HEK293 (cell line): ENCODE measurements around the gene HLA-DOB.

Source experiments
- CTCF ChIA-PET: fragments of 350-600 bp; formaldehyde crosslinking; extraction: SDS; loops from one replicate; lab custom pipeline; 2021; ENCODE audit warnings: antibody characterized with exemption; lab: Yijun Ruan, JAX
- POLR2A ChIA-PET: fragments of 300-600 bp; formaldehyde crosslinking; extraction: SDS; loops from one replicate; lab custom pipeline; 2020; ENCODE audit warnings: antibody characterized with exemption, inconsistent platforms; lab: Yijun Ruan, JAX
- H3K27ac ChIP-seq: fragments of 200-500 bp; sonication (Bioruptor generic); 2 replicates; pipeline ENCODE4 v1.5.1; 2014; ENCODE audit warnings: low read depth, low read length, control low read depth, inconsistent platforms; ENCODE audit errors: extremely low read depth
- H3K36me3 ChIP-seq, 2 experiments: fragments of 200-500 bp in 1 of 2; sonication (Bioruptor generic) in 1 of 2; 1 replicate in 1 of 2; 2 replicates in 1 of 2; pipeline ENCODE4 v1.5.1; 2014 to 2017; ENCODE audit warnings: inconsistent platforms in 2 of 2, low read length in 2 of 2; ENCODE audit not compliant: control insufficient read depth in 2 of 2, insufficient read depth in 1 of 2
- H3K4me1 ChIP-seq: fragments of 200-500 bp; sonication (Bioruptor generic); 2 replicates; pipeline ENCODE4 v1.5.1; 2014; ENCODE audit warnings: mild to moderate bottlenecking, low read length, inconsistent platforms; ENCODE audit not compliant: control insufficient read depth, insufficient read depth
- H3K4me3 ChIP-seq: 2 replicates; pipeline ENCODE4 v1.5.1; 2011; ENCODE audit warnings: low read depth, mild to moderate bottlenecking, control low read depth, low read length, moderate library complexity
- H3K9me3 ChIP-seq: fragments of 200-500 bp; sonication (Bioruptor generic); 2 replicates; pipeline ENCODE4 v1.5.1; 2014; ENCODE audit warnings: low read depth, low read length, inconsistent platforms; ENCODE audit not compliant: control insufficient read depth, insufficient read depth
- EGR2 ChIP-seq: fragments of 450-650 bp; formaldehyde crosslinking; IDR thresholded peaks from 2 replicates; pipeline ENCODE4 v1.5.1; 2016; ENCODE audit warnings: low read depth, missing biosample characterization, missing genetic modification characterization
- KLF16 ChIP-seq: fragments of 450-650 bp; formaldehyde crosslinking; IDR thresholded peaks from 2 replicates; pipeline ENCODE4 v1.5.1; 2017; ENCODE audit warnings: missing biosample characterization, missing genetic modification characterization
- SALL2 ChIP-seq: fragments of 450-650 bp; formaldehyde crosslinking; IDR thresholded peaks from 2 replicates; pipeline ENCODE4 v1.5.0; 2017; ENCODE audit warnings: missing biosample characterization, mild to moderate bottlenecking, missing genetic modification characterization, borderline replicate concordance
- ZBTB6 ChIP-seq: fragments of 450-650 bp; formaldehyde crosslinking; IDR thresholded peaks from 2 replicates; pipeline ENCODE4 v1.5.1; 2017; ENCODE audit warnings: missing biosample characterization, missing genetic modification characterization
- ZBTB8A ChIP-seq: fragments of 450-650 bp; formaldehyde crosslinking; IDR thresholded peaks from 2 replicates; pipeline ENCODE4 v1.5.1; 2016; ENCODE audit warnings: missing biosample characterization, missing genetic modification characterization
- ZFHX2 ChIP-seq: fragments of 450-650 bp; formaldehyde crosslinking; conservative IDR thresholded peaks from 2 replicates; pipeline ENCODE4 v1.5.1; 2016; ENCODE audit warnings: missing biosample characterization, missing genetic modification characterization
- ZNF16 ChIP-seq: fragments of 450-650 bp; formaldehyde crosslinking; IDR thresholded peaks from 2 replicates; pipeline ENCODE4 v1.5.1; 2016; ENCODE audit warnings: low read depth, missing biosample characterization, missing genetic modification characterization
- ZNF335 ChIP-seq: fragments of 450-650 bp; formaldehyde crosslinking; conservative IDR thresholded peaks from 2 replicates; pipeline ENCODE4 v1.5.1; 2016; ENCODE audit warnings: missing biosample characterization, missing genetic modification characterization
- ZNF548 ChIP-seq: fragments of 450-650 bp; formaldehyde crosslinking; IDR thresholded peaks from 2 replicates; pipeline ENCODE4 v1.5.1; 2016; ENCODE audit warnings: missing biosample characterization, missing genetic modification characterization
- ZNF558 ChIP-seq: fragments of 450-650 bp; formaldehyde crosslinking; IDR thresholded peaks from 2 replicates; pipeline ENCODE4 v1.5.1; 2016; ENCODE audit warnings: missing biosample characterization, missing genetic modification characterization
- ZNF561 ChIP-seq: fragments of 450-650 bp; IDR thresholded peaks from 2 replicates; pipeline ENCODE4 v1.5.1; 2018; ENCODE audit warnings: missing biosample characterization, missing genetic modification characterization, borderline replicate concordance
- ZNF571 ChIP-seq: fragments of 450-650 bp; formaldehyde crosslinking; IDR thresholded peaks from 2 replicates; pipeline ENCODE4 v1.5.0; 2017; ENCODE audit warnings: missing biosample characterization, missing genetic modification characterization
- ZNF660 ChIP-seq: fragments of 450-650 bp; IDR thresholded peaks from 2 replicates; pipeline ENCODE4 v1.5.1; 2018; ENCODE audit warnings: missing biosample characterization, mild to moderate bottlenecking, missing genetic modification characterization
- ZXDB ChIP-seq: fragments of 450-650 bp; formaldehyde crosslinking; IDR thresholded peaks from 2 replicates; pipeline ENCODE4 v1.5.1; 2016; ENCODE audit warnings: missing biosample characterization, missing genetic modification characterization
- TF ChIP-seq, protein P1 (sequence below): fragments of 450-650 bp; formaldehyde crosslinking; IDR thresholded peaks from 2 replicates; pipeline ENCODE4 v1.5.1; 2016; ENCODE audit warnings: missing biosample characterization, missing genetic modification characterization
- TF ChIP-seq, protein P2 (sequence below): fragments of 450-650 bp; formaldehyde crosslinking; IDR thresholded peaks from 2 replicates; pipeline ENCODE4 v1.5.1; 2016; ENCODE audit warnings: missing biosample characterization, missing genetic modification characterization
- TF ChIP-seq, protein P3 (sequence below): fragments of 450-650 bp; formaldehyde crosslinking; IDR thresholded peaks from 2 replicates; pipeline ENCODE4 v1.5.1; 2016; ENCODE audit warnings: missing biosample characterization, missing genetic modification characterization
- TF ChIP-seq, protein P4 (sequence below): fragments of 450-650 bp; formaldehyde crosslinking; IDR thresholded peaks from 2 replicates; pipeline ENCODE4 v1.5.1; 2016; ENCODE audit warnings: missing biosample characterization, missing genetic modification characterization, low read depth

HLA-DOB gene

GRCh38 chr6:32858194-32858593 lies 41.4 kb upstream of the HLA-DOB start:
- H3K27ac ChIP-seq: no peak overlapping the region
- H3K9me3 ChIP-seq: no peaks in the 10 kb centered on the region
- H3K36me3 ChIP-seq: no peaks in the 10 kb centered on the region
- H3K4me1 ChIP-seq: no peaks in the 10 kb centered on the region
- TF ChIP-seq KLF16 (no peak), ZNF561 (tag by site-specific recombination) (no peak), ZNF548 (tag by site-specific recombination) (no peak), ZNF571 (tag by site-specific recombination) (no peak), ZXDB (tag by site-specific recombination) (no peak)
- ChIA-PET CTCF (interaction anchor here (0.8 to 9.5 kb wide), 10 partner anchors 12 to 96 kb away, joined by 3 to 153 read pairs (median 5); partner anchors contain the start of genes PSMB8 and TAP2), POLR2A (interaction anchor here (1.1 kb wide), 1 partner anchor 10 kb away, joined by 3 read pairs; no protein-coding TSS in a partner anchor)
- H3K4me3 ChIP-seq: no peak overlapping the region

DNA sequence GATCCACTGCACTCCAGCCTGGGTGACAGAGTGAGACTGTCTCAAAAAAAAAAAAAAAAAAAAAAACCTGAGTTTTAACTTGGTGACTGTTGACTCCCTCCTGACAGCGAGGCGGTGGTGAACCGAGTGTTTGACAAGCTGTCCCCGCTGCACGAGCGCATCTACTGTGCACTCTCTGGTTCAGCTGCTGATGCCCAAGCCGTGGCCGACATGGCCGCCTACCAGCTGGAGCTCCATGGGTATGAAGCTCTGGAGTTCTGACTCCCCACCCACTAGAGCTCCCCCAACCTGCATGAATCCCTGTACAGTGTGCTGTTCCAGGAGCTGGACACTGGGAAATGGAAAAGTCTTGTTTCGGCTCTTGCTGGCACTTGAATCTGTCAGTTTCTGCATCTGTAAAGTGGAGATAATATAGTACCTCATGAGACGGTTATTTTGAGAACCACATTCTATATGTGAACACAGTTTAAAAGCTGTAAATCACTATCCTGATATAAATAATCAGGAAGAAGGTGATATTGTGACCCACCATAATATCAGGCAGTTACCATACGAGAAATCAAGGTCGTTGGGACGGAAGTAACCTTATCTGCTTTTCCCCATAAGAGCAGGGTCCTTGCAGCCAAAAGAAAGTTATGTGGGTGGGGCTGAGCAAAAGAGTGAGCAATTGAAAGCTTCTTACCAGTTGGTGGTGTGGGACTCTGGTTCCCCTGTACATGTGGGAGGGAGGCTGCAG lies 40.5 kb upstream of the HLA-DOB start:
- Histone ChIP-seq H3K4me3 (no peak overlapping the region), H3K9me3 (no peaks in the 10 kb centered on the region), H3K4me1 (no peaks in the 10 kb centered on the region; the same call in 1 of the 2 replicates), H3K36me3 (no peaks in the 10 kb centered on the region), H3K27ac (no peak overlapping the region)
- ChIA-PET POLR2A (interaction anchor here (1.1 to 2.1 kb wide), 3 partner anchors 11 to 13 kb away, joined by 3 to 6 read pairs (median 3); no protein-coding TSS in a partner anchor), CTCF (interaction anchor here (0.6 to 9.5 kb wide), 11 partner anchors 12 to 128 kb away, joined by 3 to 153 read pairs (median 5); partner anchors contain the start of genes PSMB8 and TAP2)
- TF ChIP-seq ZNF335 (tag by site-specific recombination): no peak
- TF ChIP-seq, protein P1, sequence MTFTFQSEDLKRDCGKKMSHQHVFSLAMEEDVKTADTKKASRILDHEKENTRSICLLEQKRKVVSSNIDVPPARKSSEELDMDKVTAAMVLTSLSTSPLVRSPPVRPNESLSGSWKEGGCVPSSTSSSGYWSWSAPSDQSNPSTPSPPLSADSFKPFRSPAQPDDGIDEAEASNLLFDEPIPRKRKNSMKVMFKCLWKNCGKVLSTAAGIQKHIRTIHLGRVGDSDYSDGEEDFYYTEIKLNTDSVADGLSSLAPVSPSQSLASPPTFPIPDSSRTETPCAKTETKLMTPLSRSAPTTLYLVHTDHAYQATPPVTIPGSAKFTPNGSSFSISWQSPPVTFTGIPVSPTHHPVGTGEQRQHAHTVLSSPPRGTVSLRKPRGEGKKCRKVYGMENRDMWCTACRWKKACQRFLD (tag by site-specific recombination): no peak
- peak; percentile 54 for TF ChIP-seq ZFHX2 (tag by site-specific recombination)
- TF ChIP-seq ZNF16 (tag by site-specific recombination): no peak
- no peak for TF ChIP-seq ZNF660 (tag by site-specific recombination)
- TF ChIP-seq EGR2 (tag by site-specific recombination): peak; percentile 42; the same call in 1 of the 2 replicates
- TF ChIP-seq, all 188 proteins: peak for 2

- Histone ChIP-seq H3K27ac (no peak overlapping the region), H3K36me3 (peaks cover 0 to 9% of the 10 kb centered on the region in 2 experiments; a peak in 1 of 3 replicates), H3K4me3 (no peak overlapping the region), H3K4me1 (no peaks in the 10 kb centered on the region; the same call in 1 of the 2 replicates), H3K9me3 (no peaks in the 10 kb centered on the region)
- ChIA-PET CTCF (interaction anchor here (0.7 to 9.5 kb wide), 8 partner anchors 10 to 164 kb away, joined by 3 to 153 read pairs (median 6); partner anchors contain the start of genes PSMB8 and TAP2), POLR2A (interaction anchor here (1.1 to 2.1 kb wide), 2 partner anchors 12 to 17 kb away, joined by 6 to 9 read pairs; partner anchors contain the start of gene TAP2)
- TF ChIP-seq, protein P2, sequence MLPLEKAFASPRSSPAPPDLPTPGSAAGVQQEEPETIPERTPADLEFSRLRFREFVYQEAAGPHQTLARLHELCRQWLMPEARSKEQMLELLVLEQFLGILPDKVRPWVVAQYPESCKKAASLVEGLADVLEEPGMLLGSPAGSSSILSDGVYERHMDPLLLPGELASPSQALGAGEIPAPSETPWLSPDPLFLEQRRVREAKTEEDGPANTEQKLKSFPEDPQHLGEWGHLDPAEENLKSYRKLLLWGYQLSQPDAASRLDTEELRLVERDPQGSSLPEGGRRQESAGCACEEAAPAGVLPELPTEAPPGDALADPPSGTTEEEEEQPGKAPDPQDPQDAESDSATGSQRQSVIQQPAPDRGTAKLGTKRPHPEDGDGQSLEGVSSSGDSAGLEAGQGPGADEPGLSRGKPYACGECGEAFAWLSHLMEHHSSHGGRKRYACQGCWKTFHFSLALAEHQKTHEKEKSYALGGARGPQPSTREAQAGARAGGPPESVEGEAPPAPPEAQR (tag by site-specific recombination): no peak
- TF ChIP-seq ZBTB8A (tag by site-specific recombination): no peak
- no peak for TF ChIP-seq ZBTB6 (tag by site-specific recombination)
- TF ChIP-seq ZNF571 (tag by site-specific recombination): no peak
- TF ChIP-seq ZNF558 (tag by site-specific recombination): no peak
- TF ChIP-seq SALL2: no peak
- TF ChIP-seq, protein P3, sequence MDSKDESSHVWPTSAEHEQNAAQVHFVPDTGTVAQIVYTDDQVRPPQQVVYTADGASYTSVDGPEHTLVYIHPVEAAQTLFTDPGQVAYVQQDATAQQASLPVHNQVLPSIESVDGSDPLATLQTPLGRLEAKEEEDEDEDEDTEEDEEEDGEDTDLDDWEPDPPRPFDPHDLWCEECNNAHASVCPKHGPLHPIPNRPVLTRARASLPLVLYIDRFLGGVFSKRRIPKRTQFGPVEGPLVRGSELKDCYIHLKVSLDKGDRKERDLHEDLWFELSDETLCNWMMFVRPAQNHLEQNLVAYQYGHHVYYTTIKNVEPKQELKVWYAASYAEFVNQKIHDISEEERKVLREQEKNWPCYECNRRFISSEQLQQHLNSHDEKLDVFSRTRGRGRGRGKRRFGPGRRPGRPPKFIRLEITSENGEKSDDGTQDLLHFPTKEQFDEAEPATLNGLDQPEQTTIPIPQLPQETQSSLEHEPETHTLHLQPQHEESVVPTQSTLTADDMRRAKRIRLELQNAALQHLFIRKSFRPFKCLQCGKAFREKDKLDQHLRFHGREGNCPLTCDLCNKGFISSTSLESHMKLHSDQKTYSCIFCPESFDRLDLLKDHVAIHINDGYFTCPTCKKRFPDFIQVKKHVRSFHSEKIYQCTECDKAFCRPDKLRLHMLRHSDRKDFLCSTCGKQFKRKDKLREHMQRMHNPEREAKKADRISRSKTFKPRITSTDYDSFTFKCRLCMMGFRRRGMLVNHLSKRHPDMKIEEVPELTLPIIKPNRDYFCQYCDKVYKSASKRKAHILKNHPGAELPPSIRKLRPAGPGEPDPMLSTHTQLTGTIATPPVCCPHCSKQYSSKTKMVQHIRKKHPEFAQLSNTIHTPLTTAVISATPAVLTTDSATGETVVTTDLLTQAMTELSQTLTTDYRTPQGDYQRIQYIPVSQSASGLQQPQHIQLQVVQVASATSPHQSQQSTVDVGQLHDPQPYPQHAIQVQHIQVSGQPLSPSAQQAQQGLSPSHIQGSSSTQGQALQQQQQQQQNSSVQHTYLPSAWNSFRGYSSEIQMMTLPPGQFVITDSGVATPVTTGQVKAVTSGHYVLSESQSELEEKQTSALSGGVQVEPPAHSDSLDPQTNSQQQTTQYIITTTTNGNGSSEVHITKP: peak; percentile 85
- TF ChIP-seq, protein P4, sequence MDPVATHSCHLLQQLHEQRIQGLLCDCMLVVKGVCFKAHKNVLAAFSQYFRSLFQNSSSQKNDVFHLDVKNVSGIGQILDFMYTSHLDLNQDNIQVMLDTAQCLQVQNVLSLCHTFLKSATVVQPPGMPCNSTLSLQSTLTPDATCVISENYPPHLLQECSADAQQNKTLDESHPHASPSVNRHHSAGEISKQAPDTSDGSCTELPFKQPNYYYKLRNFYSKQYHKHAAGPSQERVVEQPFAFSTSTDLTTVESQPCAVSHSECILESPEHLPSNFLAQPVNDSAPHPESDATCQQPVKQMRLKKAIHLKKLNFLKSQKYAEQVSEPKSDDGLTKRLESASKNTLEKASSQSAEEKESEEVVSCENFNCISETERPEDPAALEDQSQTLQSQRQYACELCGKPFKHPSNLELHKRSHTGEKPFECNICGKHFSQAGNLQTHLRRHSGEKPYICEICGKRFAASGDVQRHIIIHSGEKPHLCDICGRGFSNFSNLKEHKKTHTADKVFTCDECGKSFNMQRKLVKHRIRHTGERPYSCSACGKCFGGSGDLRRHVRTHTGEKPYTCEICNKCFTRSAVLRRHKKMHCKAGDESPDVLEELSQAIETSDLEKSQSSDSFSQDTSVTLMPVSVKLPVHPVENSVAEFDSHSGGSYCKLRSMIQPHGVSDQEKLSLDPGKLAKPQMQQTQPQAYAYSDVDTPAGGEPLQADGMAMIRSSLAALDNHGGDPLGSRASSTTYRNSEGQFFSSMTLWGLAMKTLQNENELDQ (tag by site-specific recombination): no peak
Observed at GRCh38 chr6:32855467-32856174, 38.8 kb upstream of the HLA-DOB start.
